Neural crest cell (in vitro differentiated cells): ENCODE data around the gene MXD1. TPM values are rescaled to one million over a fixed set of nuclear protein-coding genes. Genes with fewer than 3 reads are reported as not detected.

Experiments
- DNase-seq: peaks from one replicate; pipeline ENCODE4 v3.0.0; 2021; ENCODE audit warnings: low read depth, mixed read lengths, low spot score
- H3K27ac Mint-ChIP-seq: one replicate; pipeline ENCODE4 v1.8.0; 2021; ENCODE audit warnings: mild to moderate bottlenecking, mixed read lengths; ENCODE audit not compliant: unreplicated experiment
- H3K27me3 Mint-ChIP-seq: 2 replicates; pipeline ENCODE4 v1.8.0; 2021; ENCODE audit warnings: low read depth, mild to moderate bottlenecking, mixed read lengths
- H3K36me3 Mint-ChIP-seq: 2 replicates; pipeline ENCODE4 v1.8.0; 2021; ENCODE audit warnings: low read depth, mild to moderate bottlenecking, mixed read lengths
- H3K4me1 Mint-ChIP-seq: 2 replicates; pipeline ENCODE4 v1.8.0; 2021; ENCODE audit warnings: mixed read lengths
- H3K4me3 Mint-ChIP-seq: one replicate; pipeline ENCODE4 v1.8.0; 2021; ENCODE audit warnings: mild to moderate bottlenecking, mixed read lengths
- H3K9me3 Mint-ChIP-seq: 2 replicates; pipeline ENCODE4 v1.8.0; 2021; ENCODE audit warnings: mixed read lengths
- total RNA-seq: library from RNA; stranded (reverse); gene quantifications from 2 replicates; pipeline ENCODE4 v1.2.1, GENCODE V29; 2021
- TF ChIP-seq, protein P1 (sequence below): fragments of 200-600 bp; sonication (generic); conservative IDR thresholded peaks from 2 replicates; pipeline ENCODE4 v1.5.0; 2021; ENCODE audit warnings: antibody characterized with exemption, mild to moderate bottlenecking

Gene MXD1
- total RNA-seq, 1 donor from 2014 or later = 4.9 TPM

DNA sequence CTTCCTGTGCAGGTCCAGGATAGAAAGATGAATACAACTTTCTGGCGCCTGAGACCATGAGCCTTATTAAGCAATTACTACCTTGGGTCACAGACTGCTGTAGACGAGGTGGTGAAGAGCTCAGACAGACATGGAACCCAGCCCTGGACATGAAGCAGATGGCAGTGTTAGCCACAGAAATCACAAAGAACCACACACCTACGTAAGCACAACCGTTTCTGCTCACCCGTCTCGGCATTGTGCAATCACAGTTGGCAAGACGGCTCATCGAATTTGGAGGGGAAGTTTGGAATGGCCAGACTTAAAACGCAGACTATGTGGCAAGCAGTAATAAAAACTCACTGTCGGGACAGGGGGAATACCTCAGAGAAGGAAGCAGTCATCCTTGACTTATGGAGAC is 70.8 kb downstream of the MXD1 start:
- no peaks in the 10 kb centered on the region for H3K4me1 Mint-ChIP-seq
- no peak overlapping the region for H3K4me3 Mint-ChIP-seq
- no peaks in the 10 kb centered on the region for H3K27me3 Mint-ChIP-seq
- TF ChIP-seq, protein P1, sequence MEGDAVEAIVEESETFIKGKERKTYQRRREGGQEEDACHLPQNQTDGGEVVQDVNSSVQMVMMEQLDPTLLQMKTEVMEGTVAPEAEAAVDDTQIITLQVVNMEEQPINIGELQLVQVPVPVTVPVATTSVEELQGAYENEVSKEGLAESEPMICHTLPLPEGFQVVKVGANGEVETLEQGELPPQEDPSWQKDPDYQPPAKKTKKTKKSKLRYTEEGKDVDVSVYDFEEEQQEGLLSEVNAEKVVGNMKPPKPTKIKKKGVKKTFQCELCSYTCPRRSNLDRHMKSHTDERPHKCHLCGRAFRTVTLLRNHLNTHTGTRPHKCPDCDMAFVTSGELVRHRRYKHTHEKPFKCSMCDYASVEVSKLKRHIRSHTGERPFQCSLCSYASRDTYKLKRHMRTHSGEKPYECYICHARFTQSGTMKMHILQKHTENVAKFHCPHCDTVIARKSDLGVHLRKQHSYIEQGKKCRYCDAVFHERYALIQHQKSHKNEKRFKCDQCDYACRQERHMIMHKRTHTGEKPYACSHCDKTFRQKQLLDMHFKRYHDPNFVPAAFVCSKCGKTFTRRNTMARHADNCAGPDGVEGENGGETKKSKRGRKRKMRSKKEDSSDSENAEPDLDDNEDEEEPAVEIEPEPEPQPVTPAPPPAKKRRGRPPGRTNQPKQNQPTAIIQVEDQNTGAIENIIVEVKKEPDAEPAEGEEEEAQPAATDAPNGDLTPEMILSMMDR = no peak
- no peaks in the 10 kb centered on the region for H3K36me3 Mint-ChIP-seq
- DNase-seq = no peak
- no peak overlapping the region for H3K27ac Mint-ChIP-seq
- H3K9me3 Mint-ChIP-seq = peaks cover 2% of the 10 kb centered on the region

DNA sequence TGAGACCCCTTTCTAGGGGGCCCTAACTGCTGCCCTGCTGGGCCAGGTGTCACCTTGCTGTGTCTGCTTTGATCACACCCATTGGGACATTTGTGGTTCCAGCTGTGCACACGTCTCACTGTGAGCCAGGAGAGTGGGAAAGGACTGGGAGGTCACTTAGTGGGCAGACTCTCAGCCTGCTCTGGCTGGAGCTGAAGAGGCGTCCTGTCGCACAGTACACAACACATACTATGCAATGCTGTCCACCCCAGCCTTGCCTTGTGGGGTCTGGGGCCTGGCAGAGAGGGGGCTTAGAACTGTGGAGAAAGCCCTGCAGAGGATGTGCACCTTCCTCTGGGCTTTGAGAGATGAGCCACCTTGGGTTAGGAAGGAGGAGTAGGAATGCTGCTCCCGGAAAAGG is 71.8 kb downstream of the MXD1 start:
- no peaks in the 10 kb centered on the region for H3K4me1 Mint-ChIP-seq
- no peak for DNase-seq
- H3K4me3 Mint-ChIP-seq = no peak overlapping the region
- no peak overlapping the region for H3K27ac Mint-ChIP-seq
- H3K27me3 Mint-ChIP-seq = no peaks in the 10 kb centered on the region
- TF ChIP-seq, protein P1 = no peak
- H3K9me3 Mint-ChIP-seq = peaks cover 2% of the 10 kb centered on the region
- no peaks in the 10 kb centered on the region for H3K36me3 Mint-ChIP-seq

DNA sequence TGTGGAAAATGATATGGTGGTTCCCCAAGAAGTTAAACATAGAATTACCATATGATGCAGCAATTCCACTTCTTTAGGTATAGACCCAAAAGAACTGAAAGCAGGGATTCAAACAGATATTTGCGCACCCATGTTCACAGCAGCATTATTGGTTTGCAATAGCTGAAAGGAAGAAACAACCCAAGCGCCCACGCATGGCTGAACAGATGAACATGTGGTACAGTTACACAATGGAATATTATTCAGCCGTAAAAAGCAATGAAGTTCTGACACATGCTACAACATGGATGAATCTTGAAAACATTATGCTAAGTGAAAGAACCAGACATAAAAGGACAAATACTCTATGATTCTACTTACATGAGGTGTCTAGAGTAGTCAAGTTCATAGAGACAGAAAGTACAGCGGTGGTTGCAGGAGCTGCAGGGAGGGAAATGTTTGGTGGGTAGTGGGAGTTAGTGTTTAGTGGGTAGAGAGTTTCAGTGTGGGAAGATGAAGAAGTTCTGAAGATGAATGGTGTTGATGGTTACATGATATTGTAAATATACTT is 73.3 kb downstream of the MXD1 start:
- Mint-ChIP-seq H3K27me3 (no peaks in the 10 kb centered on the region), H3K9me3 (peaks cover 2% of the 10 kb centered on the region), H3K36me3 (no peaks in the 10 kb centered on the region), H3K4me1 (no peaks in the 10 kb centered on the region), H3K27ac (peak overlapping the region; percentile 8), H3K4me3 (no peak overlapping the region)
- DNase-seq = no peak
- TF ChIP-seq, protein P1 = no peak

DNA sequence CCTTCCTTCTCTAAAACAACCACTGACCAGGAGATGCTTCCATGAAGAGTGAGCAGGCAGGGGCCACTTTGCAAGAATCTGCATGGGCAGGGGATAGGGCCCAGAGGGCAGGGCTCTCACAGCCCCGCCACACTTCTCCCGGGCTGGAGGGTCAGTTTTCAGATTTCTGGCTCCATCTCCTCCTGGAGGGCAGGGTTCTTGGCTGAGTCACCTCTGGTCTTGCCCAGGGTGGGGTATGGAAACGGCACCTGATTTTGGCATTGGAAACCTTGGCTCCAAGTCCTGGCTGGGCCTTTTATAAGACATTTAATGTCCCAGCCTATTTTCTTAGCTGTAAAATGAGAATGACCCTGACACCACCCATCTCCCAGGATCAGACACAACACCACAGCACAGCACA is 74.1 kb downstream of the MXD1 start:
- Mint-ChIP-seq H3K4me3 (no peak overlapping the region), H3K27me3 (no peaks in the 10 kb centered on the region), H3K36me3 (no peaks in the 10 kb centered on the region), H3K27ac (no peak overlapping the region), H3K4me1 (no peaks in the 10 kb centered on the region), H3K9me3 (peaks cover 2% of the 10 kb centered on the region)
- TF ChIP-seq, protein P1 = no peak
- no peak for DNase-seq

DNA sequence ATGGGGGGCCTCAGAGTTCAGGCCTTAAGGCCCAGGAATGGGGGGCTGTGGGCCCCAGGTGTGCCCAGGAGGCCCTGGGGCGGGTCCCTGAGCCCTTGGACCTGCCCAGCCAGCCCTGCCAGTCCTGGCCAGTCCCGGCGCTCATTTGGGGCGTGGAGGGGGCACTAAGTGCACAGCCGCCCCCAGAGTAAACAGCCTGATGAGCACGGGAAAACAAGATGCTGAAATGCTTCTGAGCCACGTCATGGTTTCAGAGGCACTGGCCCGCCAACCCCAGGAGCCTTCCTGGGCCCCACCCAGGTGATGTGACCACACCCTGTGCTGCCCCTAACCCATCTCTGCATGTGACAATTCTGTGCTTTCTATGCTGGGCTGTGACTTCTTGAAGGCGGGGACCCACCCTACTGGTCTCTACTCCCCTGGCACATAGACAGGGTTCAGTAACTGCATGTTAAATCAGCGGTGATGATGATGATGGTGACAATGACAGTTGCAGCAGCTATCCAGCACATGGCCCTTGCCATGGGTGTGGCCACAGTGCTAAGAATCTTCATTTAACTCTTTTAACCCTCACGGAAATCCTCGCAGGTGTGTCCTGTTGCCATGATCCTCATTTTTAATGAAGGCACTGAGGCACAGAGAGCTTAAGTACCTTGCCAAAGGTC is 74.7 kb downstream of the MXD1 start:
- Mint-ChIP-seq H3K9me3 (peaks cover 2% of the 10 kb centered on the region), H3K27me3 (no peaks in the 10 kb centered on the region), H3K27ac (no peak overlapping the region), H3K36me3 (no peaks in the 10 kb centered on the region), H3K4me3 (no peak overlapping the region), H3K4me1 (no peaks in the 10 kb centered on the region)
- TF ChIP-seq, protein P1 = no peak
- no peak for DNase-seq

Other genes starting within 250 kb of the MXD1 start
- 4.9 and 6.6 TPM in 2 replicates for gene ANXA4, start 173.0 kb upstream of the MXD1 start, total RNA-seq
- 19.3 and 21.6 TPM in 2 replicates for gene GMCL1, start 85.4 kb upstream of the MXD1 start, total RNA-seq
- gene SNRNP27, start 21.2 kb upstream of the MXD1 start, total RNA-seq = 65.5 and 67.8 TPM in 2 replicates
- 1.2 and 1.7 TPM in 2 replicates for gene ASPRV1, start 46.5 kb downstream of the MXD1 start, total RNA-seq
- 365 and 382 TPM in 2 replicates for gene PCBP1, start 172.4 kb downstream of the MXD1 start, total RNA-seq